Mesothelial cell of epicardium (in vitro differentiated cells): ENCODE results near the gene ABCC8. TPM values are rescaled to one million over a fixed set of nuclear protein-coding genes. Genes with fewer than 3 reads are reported as not detected.

Experiments
- DNase-seq, 2 experiments: peaks; one replicate each; pipeline ENCODE4 v3.0.0; 2021; ENCODE audit warnings: low spot score in 2 of 2; ENCODE audit not compliant: unreplicated experiment in 2 of 2
- H3K27ac Mint-ChIP-seq: 2 replicates; pipeline ENCODE4 v1.8.0; 2021; ENCODE audit warnings: mixed read lengths
- H3K27me3 Mint-ChIP-seq: 2 replicates; pipeline ENCODE4 v1.8.0; 2021; ENCODE audit warnings: low read depth, mixed read lengths
- H3K36me3 Mint-ChIP-seq: 2 replicates; pipeline ENCODE4 v1.8.0; 2021; ENCODE audit warnings: mixed read lengths
- H3K4me1 Mint-ChIP-seq: 2 replicates; pipeline ENCODE4 v1.8.0; 2021; ENCODE audit warnings: mixed read lengths
- H3K4me3 Mint-ChIP-seq: 2 replicates; pipeline ENCODE4 v1.8.0; 2021; ENCODE audit warnings: mild to moderate bottlenecking, moderate library complexity, mixed read lengths
- H3K9me3 Mint-ChIP-seq: 2 replicates; pipeline ENCODE4 v1.8.0; 2021; ENCODE audit warnings: mixed read lengths
- CTCF ChIP-seq: fragments of 200-600 bp; sonication (generic); IDR thresholded peaks from one replicate; pipeline ENCODE4 v1.5.0; 2021; ENCODE audit warnings: antibody characterized with exemption; ENCODE audit not compliant: unreplicated experiment
- total RNA-seq: library from RNA; stranded (reverse); gene quantifications from 3 replicates; pipeline ENCODE4 v1.2.1, GENCODE V29; 2021

The ABCC8 gene
- total RNA-seq, 1 donor from 2014 or later, result not detected

- H3K27ac Mint-ChIP-seq, result no peak overlapping the region
- peak in 1 of 2 experiments; percentile 42 for DNase-seq
- H3K4me1 Mint-ChIP-seq, result peaks cover 23% of the 10 kb centered on the region
- peaks cover 13% of the 10 kb centered on the region for H3K9me3 Mint-ChIP-seq
- peak; percentile 78 for TF ChIP-seq CTCF
- peaks cover 35% of the 10 kb centered on the region for H3K27me3 Mint-ChIP-seq
- peaks cover 17% of the 10 kb centered on the region for H3K36me3 Mint-ChIP-seq
- peak overlapping the region; percentile 75 for H3K4me3 Mint-ChIP-seq
Observed at GRCh38 chr11:17354601-17354991, 122.0 kb downstream of the ABCC8 start.

- no peak for TF ChIP-seq CTCF
- H3K4me3 Mint-ChIP-seq, result peak overlapping the region; percentile 75
- H3K27ac Mint-ChIP-seq, result peak overlapping the region; percentile 85
- peaks cover 39% of the 10 kb centered on the region for H3K27me3 Mint-ChIP-seq
- peaks cover 10% of the 10 kb centered on the region for H3K9me3 Mint-ChIP-seq
- H3K36me3 Mint-ChIP-seq, result peaks cover 14% of the 10 kb centered on the region
- H3K4me1 Mint-ChIP-seq, result peaks cover 23% of the 10 kb centered on the region
- DNase-seq, result no peak
Observed at GRCh38 chr11:17353821-17354600, 122.6 kb downstream of the ABCC8 start.

- peaks cover 5% of the 10 kb centered on the region for H3K9me3 Mint-ChIP-seq
- DNase-seq, result peak; percentile 39 to 74
- H3K4me3 Mint-ChIP-seq, result peak overlapping the region; percentile 75
- TF ChIP-seq CTCF, result peak; percentile 16
- peaks cover 23% of the 10 kb centered on the region for H3K4me1 Mint-ChIP-seq
- peak overlapping the region; percentile 85 for H3K27ac Mint-ChIP-seq
- H3K36me3 Mint-ChIP-seq, result peaks cover 9% of the 10 kb centered on the region
- peaks cover 39% of the 10 kb centered on the region for H3K27me3 Mint-ChIP-seq
Observed at GRCh38 chr11:17352950-17353820, 123.5 kb downstream of the ABCC8 start.

GRCh38 chr11:17351510-17352176, 125.0 kb downstream of the ABCC8 start, which contains the start of gene NCR3LG1:
TSS of gene NCR3LG1 (plus strand) at chr11:17351800. CDS start at chr11:17351970, 170 bp downstream.
- no peaks in the 10 kb centered on the region for H3K9me3 Mint-ChIP-seq
- H3K27me3 Mint-ChIP-seq, result peaks cover 39% of the 10 kb centered on the region
- H3K4me3 Mint-ChIP-seq, result peak within 1 kb of the TSS; percentile 75
- peaks cover 23% of the 10 kb centered on the region for H3K4me1 Mint-ChIP-seq
- no peak for TF ChIP-seq CTCF
- peak within 1 kb of the TSS; percentile 36 for H3K27ac Mint-ChIP-seq
- peak; percentile 19 to 55 for DNase-seq
- H3K36me3 Mint-ChIP-seq, result peaks cover 2% of the 10 kb centered on the region

GRCh38 chr11:17351172-17351509, 125.5 kb downstream of the ABCC8 start:
- H3K4me1 Mint-ChIP-seq, result peaks cover 23% of the 10 kb centered on the region
- H3K4me3 Mint-ChIP-seq, result peak overlapping the region; percentile 75
- H3K9me3 Mint-ChIP-seq, result no peaks in the 10 kb centered on the region
- H3K27ac Mint-ChIP-seq, result no peak overlapping the region
- peaks cover 39% of the 10 kb centered on the region for H3K27me3 Mint-ChIP-seq
- H3K36me3 Mint-ChIP-seq, result peaks cover 2% of the 10 kb centered on the region
- no peak for TF ChIP-seq CTCF
- DNase-seq, result no peak
